Smooth muscle cell (in vitro differentiated cells): ENCODE measurements around the gene DUS2. TPM values are rescaled to one million over a fixed set of nuclear protein-coding genes. Genes with fewer than 3 reads are reported as not detected.
"Not testable (repeated sequence)": the region's sequence is repeated elsewhere in the genome, so short reads cannot be mapped to it uniquely, and the experiment has no call there.

Experiments used
- DNase-seq: peaks from one replicate; lab custom pipeline; 2025; ENCODE audit not compliant: unreplicated experiment; lab: John Stamatoyannopoulos, UW
- H2AFZ ChIP-seq: fragments of 200-600 bp; sonication (generic); 2 replicates; pipeline ENCODE4 v1.6.0; 2016; ENCODE audit warnings: antibody characterized with exemption, low read depth, mild to moderate bottlenecking
- H3F3A ChIP-seq: fragments of 200-600 bp; sonication (generic); 2 replicates; pipeline ENCODE4 v1.6.0; 2017; ENCODE audit warnings: antibody characterized with exemption, low read depth
- H3K27ac ChIP-seq: fragments of 200-600 bp; sonication (generic); 2 replicates; pipeline ENCODE4 v1.5.1; 2016; ENCODE audit warnings: low read depth, mild to moderate bottlenecking
- H3K27me3 ChIP-seq: fragments of 200-600 bp; sonication (generic); 2 replicates; pipeline ENCODE4 v1.6.1; 2016; ENCODE audit warnings: low read depth, mild to moderate bottlenecking
- H3K36me3 ChIP-seq: fragments of 200-600 bp; sonication (generic); 2 replicates; pipeline ENCODE4 v1.5.1; 2016; ENCODE audit warnings: low read depth
- H3K4me1 ChIP-seq: fragments of 200-600 bp; sonication (generic); 2 replicates; pipeline ENCODE4 v1.5.1; 2016; ENCODE audit warnings: low read depth
- H3K4me2 ChIP-seq: fragments of 200-600 bp; sonication (generic); 2 replicates; pipeline ENCODE4 v1.6.0; 2016; ENCODE audit warnings: mild to moderate bottlenecking
- H3K4me3 ChIP-seq: fragments of 200-600 bp; sonication (generic); 2 replicates; pipeline ENCODE4 v1.5.1; 2016; ENCODE audit warnings: mild to moderate bottlenecking
- H3K79me2 ChIP-seq: fragments of 200-600 bp; sonication (generic); 2 replicates; pipeline ENCODE4 v1.6.0; 2016; ENCODE audit warnings: low read depth, mild to moderate bottlenecking
- H3K9ac ChIP-seq: fragments of 200-600 bp; sonication (generic); 2 replicates; pipeline ENCODE4 v1.6.0; 2016; ENCODE audit warnings: low read depth
- H3K9me3 ChIP-seq: fragments of 200-600 bp; sonication (generic); replicated peaks from 2 replicates; pipeline ENCODE4 v1.5.1; 2016; ENCODE audit warnings: low read depth
- H4K20me1 ChIP-seq: fragments of 200-600 bp; sonication (generic); 2 replicates; pipeline ENCODE4 v1.6.0; 2016; ENCODE audit warnings: low read depth
- WGBS: methylation state at CpG from one replicate; pipeline ENCODE4 v1.1.7; 2016; ENCODE audit warnings: low lambda C conversion rate; 5-methylcytosine and 5-hydroxymethylcytosine counted together
- polyA plus RNA-seq: library from polyadenylated mRNA; unstranded; fragments of >200 nt; fragmentation: Nextera tagmentation; extraction: Ambion mirVana; gene quantifications from 2 replicates; pipeline ENCODE4 v1.2.1, GENCODE V29; 2016
- total RNA-seq: library from RNA; depleted of rRNA; stranded (reverse); fragments of >200 nt; gene quantifications from 2 replicates; pipeline ENCODE4 v1.2.3, GENCODE V29; 2014
- TF ChIP-seq, protein P1 (sequence below): fragments of 200-600 bp; sonication (generic); IDR thresholded peaks from 2 replicates; pipeline ENCODE4 v1.5.1; 2017; ENCODE audit warnings: borderline replicate concordance, mild to moderate bottlenecking, antibody characterized with exemption; ENCODE audit not compliant: insufficient read depth, poor library complexity, severe bottlenecking

DUS2 gene
- total and polyA plus RNA-seq, 2 experiments from 2014 or later: 12.1 to 23.5 TPM

DNA sequence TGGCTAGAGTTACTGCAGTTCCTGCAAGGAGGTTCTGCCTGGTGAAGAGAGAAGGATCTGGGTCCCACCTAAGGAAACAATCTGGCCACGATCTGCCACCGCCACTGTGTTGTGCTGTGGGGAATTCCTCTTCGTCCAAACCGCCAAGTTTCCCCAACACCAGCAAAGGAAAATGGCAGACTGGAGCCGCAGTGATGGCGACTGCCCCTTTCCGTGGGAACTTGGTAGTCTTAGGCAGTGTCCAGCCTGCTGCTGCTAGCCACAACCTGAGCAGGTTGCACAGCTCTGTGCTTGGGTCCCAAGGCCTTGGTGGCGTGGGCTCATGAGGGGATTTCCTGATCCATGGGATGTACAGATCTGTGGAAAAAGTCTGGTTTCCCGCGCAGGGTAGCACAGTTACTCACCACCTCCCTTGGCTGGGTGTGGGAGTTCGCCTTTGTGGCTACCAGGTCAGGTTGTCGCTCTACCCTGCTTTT, 90.7 kb downstream of the DUS2 start:
- Histone ChIP-seq H3K27me3 (no peaks in the 10 kb centered on the region), H3F3A (no peaks in the 10 kb centered on the region), H3K9ac (no peak overlapping the region), H3K36me3 (no peaks in the 10 kb centered on the region), H2AFZ (no peak overlapping the region), H3K9me3 (no peaks in the 10 kb centered on the region), H3K4me3 (no peak overlapping the region), H3K79me2 (peaks cover 78% of the 10 kb centered on the region), H3K27ac (no peak overlapping the region), H3K4me1 (no peaks in the 10 kb centered on the region), H4K20me1 (peaks cover 61% of the 10 kb centered on the region), H3K4me2 (no peak overlapping the region)
- TF ChIP-seq, protein P1, sequence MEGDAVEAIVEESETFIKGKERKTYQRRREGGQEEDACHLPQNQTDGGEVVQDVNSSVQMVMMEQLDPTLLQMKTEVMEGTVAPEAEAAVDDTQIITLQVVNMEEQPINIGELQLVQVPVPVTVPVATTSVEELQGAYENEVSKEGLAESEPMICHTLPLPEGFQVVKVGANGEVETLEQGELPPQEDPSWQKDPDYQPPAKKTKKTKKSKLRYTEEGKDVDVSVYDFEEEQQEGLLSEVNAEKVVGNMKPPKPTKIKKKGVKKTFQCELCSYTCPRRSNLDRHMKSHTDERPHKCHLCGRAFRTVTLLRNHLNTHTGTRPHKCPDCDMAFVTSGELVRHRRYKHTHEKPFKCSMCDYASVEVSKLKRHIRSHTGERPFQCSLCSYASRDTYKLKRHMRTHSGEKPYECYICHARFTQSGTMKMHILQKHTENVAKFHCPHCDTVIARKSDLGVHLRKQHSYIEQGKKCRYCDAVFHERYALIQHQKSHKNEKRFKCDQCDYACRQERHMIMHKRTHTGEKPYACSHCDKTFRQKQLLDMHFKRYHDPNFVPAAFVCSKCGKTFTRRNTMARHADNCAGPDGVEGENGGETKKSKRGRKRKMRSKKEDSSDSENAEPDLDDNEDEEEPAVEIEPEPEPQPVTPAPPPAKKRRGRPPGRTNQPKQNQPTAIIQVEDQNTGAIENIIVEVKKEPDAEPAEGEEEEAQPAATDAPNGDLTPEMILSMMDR: no peak
- 96% methylated on average over 12 of the region's 12 CpGs for WGBS
- DNase-seq: no peak

DNA sequence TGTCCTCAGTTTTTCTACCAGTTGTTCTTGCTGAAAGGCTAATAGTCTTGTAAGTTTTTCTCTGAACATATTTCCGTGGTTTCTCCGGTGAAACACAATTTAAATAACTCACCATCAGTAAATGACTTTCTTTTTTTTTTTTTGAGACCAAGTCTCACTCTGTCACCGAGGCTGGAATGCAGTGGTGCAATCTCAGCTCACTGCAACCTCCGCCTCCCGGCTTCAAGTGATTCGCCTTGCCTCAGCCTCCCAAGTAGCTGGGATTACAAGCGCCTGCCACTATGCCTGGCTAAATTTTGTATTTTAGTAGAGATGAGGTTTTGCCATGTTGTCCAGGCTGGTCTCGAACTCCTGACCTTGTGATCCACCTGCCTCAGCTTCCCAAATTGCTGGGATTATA, 91.9 kb downstream of the DUS2 start:
- H3K27ac ChIP-seq, H3K4me2 ChIP-seq, H3K9me3 ChIP-seq, H3F3A ChIP-seq, H3K27me3 ChIP-seq, H3K36me3 ChIP-seq, H3K4me3 ChIP-seq, H2AFZ ChIP-seq, H3K4me1 ChIP-seq, DNase-seq, H3K9ac ChIP-seq: not testable (repeated sequence)
- WGBS: 59% methylated on average over 8 of the region's 8 CpGs
- H3K79me2 ChIP-seq: peaks cover 77% of the 10 kb centered on the region
- H4K20me1 ChIP-seq: peaks cover 72% of the 10 kb centered on the region

DNA sequence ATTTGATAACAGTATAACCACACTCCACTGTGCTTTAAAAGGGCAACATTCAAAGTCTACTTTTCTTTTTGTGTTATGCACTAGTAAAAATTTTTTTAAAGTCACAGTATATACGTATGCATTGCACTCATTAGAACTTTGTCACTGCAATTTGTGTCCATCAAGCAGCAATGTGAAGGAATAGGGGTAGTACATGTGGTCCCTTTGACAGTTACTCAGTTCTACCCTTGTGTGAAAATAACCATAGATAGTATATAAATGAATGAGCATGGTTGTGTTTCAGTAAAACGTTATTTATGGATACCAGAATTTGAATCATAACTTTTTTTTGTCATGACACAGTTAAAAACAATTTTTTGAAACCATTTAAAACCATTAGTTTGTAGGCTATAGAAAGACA, 92.8 kb downstream of the DUS2 start:
- no peaks in the 10 kb centered on the region for H3F3A ChIP-seq
- no peak overlapping the region for H3K9ac ChIP-seq
- no peak overlapping the region for H3K4me2 ChIP-seq
- DNase-seq: no peak
- H4K20me1 ChIP-seq: peaks cover 80% of the 10 kb centered on the region
- H3K79me2 ChIP-seq: peaks cover 74% of the 10 kb centered on the region
- H3K4me3 ChIP-seq: no peak overlapping the region
- no peaks in the 10 kb centered on the region for H3K36me3 ChIP-seq
- no peak overlapping the region for H3K27ac ChIP-seq
- no peaks in the 10 kb centered on the region for H3K4me1 ChIP-seq
- no peaks in the 10 kb centered on the region for H3K9me3 ChIP-seq
- WGBS: 82% methylated on average over 2 of the region's 2 CpGs
- no peaks in the 10 kb centered on the region for H3K27me3 ChIP-seq
- H2AFZ ChIP-seq: no peak overlapping the region
- TF ChIP-seq, protein P1: no peak

DNA sequence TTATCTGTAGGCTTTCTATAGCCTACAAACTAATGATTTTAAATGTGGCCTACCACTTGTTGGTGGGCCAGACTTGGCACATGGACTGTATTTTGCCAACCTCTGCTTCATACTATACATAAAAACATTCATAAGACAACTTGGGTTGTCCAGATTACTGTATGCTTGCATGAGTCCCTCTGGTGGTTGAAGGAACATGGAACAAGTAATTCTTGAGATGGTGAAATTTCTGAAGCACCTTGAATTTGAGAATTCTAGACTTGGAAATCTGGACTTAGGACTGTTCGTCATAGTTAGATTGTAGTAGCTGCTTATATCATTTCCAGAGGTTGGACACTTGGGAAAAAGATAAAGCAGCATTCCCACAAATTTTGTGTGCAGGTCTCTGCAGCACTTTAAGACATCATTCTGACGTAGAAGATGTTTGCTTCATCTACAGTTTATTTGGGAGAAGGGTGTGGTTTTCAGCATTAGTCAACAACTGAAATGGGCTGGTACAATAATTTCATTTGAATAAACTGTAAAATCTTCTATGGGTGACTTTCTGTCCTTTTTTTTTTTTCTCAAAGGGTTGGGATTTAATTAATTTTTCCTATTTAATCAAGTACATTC, 93.3 kb downstream of the DUS2 start:
- Histone ChIP-seq H3F3A (no peaks in the 10 kb centered on the region), H2AFZ (no peak overlapping the region), H4K20me1 (peaks cover 85% of the 10 kb centered on the region), H3K4me3 (no peak overlapping the region), H3K4me1 (no peaks in the 10 kb centered on the region), H3K9me3 (no peaks in the 10 kb centered on the region), H3K4me2 (no peak overlapping the region), H3K27ac (no peak overlapping the region), H3K36me3 (no peaks in the 10 kb centered on the region), H3K27me3 (no peaks in the 10 kb centered on the region), H3K79me2 (peaks cover 75% of the 10 kb centered on the region), H3K9ac (no peak overlapping the region)
- TF ChIP-seq, protein P1: peak; percentile 31
- WGBS: 93% methylated on average over 2 of the region's 2 CpGs
- DNase-seq: no peak
